K562 (cell line): Measurements from ENCODE around the gene EPB41L1. TPM values are rescaled to one million over a fixed set of nuclear protein-coding genes. Genes with fewer than 3 reads are reported as not detected.

Source experiments
- ARID2 ChIP-seq: fragments of 450-650 bp; IDR thresholded peaks from 2 replicates; pipeline ENCODE4 v1.6.1; 2017; ENCODE audit warnings: antibody characterized with exemption, mild to moderate bottlenecking
- ATF1 ChIP-seq, 2 experiments: fragments of 450-650 bp in 1 of 2; IDR thresholded peaks; 2 replicates each; pipeline ENCODE4 v1.6.1; 2016; ENCODE audit warnings: missing compliant biosample characterization in 1 of 2, missing genetic modification characterization in 1 of 2
- BCL6 ChIP-seq: fragments of 250-450 bp; sonication (Bioruptor Pico); IDR thresholded peaks from 2 replicates; pipeline ENCODE4 v1.4.0; 2020
- BDP1 ChIP-seq: IDR thresholded peaks from 3 replicates; pipeline ENCODE4 v1.6.1; 2011; ENCODE audit not compliant: insufficient read length, insufficient read depth
- ELF4 ChIP-seq: fragments of 450-650 bp; formaldehyde crosslinking; IDR thresholded peaks from 2 replicates; pipeline ENCODE4 v1.4.0; 2022; ENCODE audit warnings: missing genetic modification characterization
- FOXK1 ChIP-seq: sonication (generic); formaldehyde crosslinking; IDR thresholded peaks from 2 replicates; pipeline ENCODE4 v1.8.0; 2022; ENCODE audit warnings: missing genetic modification reagents, mild to moderate bottlenecking, borderline replicate concordance
- GATAD2A ChIP-seq: fragments of 450-650 bp; IDR thresholded peaks from 2 replicates; pipeline ENCODE4 v1.6.1; 2017
- MCM5 ChIP-seq: fragments of 450-650 bp; IDR thresholded peaks from 2 replicates; pipeline ENCODE4 v1.6.1; 2016; ENCODE audit warnings: low read depth
- MED1 ChIP-seq: sonication (generic); formaldehyde crosslinking; IDR thresholded peaks from 2 replicates; pipeline ENCODE4 v1.8.1; 2023; ENCODE audit warnings: missing genetic modification reagents, borderline replicate concordance
- NR2F6 ChIP-seq: fragments of 450-650 bp; formaldehyde crosslinking; IDR thresholded peaks from 2 replicates; pipeline ENCODE4 v1.4.0; 2020; ENCODE audit warnings: mild to moderate bottlenecking
- SMARCE1 ChIP-seq: fragments of 450-650 bp; IDR thresholded peaks from 2 replicates; pipeline ENCODE4 v1.7.1; 2016; ENCODE audit warnings: mild to moderate bottlenecking
- SP1 ChIP-seq: sonication (generic); formaldehyde crosslinking; IDR thresholded peaks from 2 replicates; pipeline ENCODE4 v1.8.1; 2022; ENCODE audit warnings: mild to moderate bottlenecking, missing genetic modification reagents
- TGIF2 ChIP-seq: sonication (generic); formaldehyde crosslinking; IDR thresholded peaks from 2 replicates; pipeline ENCODE4 v1.8.1; 2022; ENCODE audit warnings: mild to moderate bottlenecking, missing genetic modification reagents, moderate library complexity
- ZNF764 ChIP-seq: fragments of 250-450 bp; sonication (Bioruptor Pico); IDR thresholded peaks from 2 replicates; pipeline ENCODE4 v1.4.0; 2020; ENCODE audit warnings: low read depth, mild to moderate bottlenecking, moderate library complexity
- polyA plus RNA-seq, 8 experiments: library from polyadenylated mRNA; depleted of rRNA in 4 of 8; stranded (reverse) in 5 of 8; unstranded in 3 of 8; fragments of >200 nt; fragmentation: Nextera tagmentation in 2 of 8; fragmentation: Illumina TruSeq in 1 of 8; extraction: Ambion mirVana in 2 of 8; extraction: Trizol in 1 of 8; gene quantifications; 2 replicates each; pipeline versions ENCODE4 v1.2.1 to v1.2.3, GENCODE V29; 2011 to 2014; ENCODE audit warnings: inconsistent platforms in 1 of 8, missing spikeins in 1 of 8
- total RNA-seq, 7 experiments: library from RNA; depleted of rRNA in 6 of 7; stranded (reverse); fragments of >200 nt in 6 of 7; fragmentation: Illumina TruSeq in 2 of 7; extraction: Trizol in 2 of 7; gene quantifications; 2 replicates each; pipeline versions ENCODE4 v1.2.1 to v1.2.3, GENCODE V29; 2011 to 2021; ENCODE audit warnings: low replicate concordance in 1 of 7
- TF ChIP-seq, protein P1 (sequence below): sonication (generic); formaldehyde crosslinking; IDR thresholded peaks from 2 replicates; pipeline ENCODE4 v1.8.1; 2023; ENCODE audit warnings: missing genetic modification reagents, mild to moderate bottlenecking, borderline replicate concordance
- TF ChIP-seq, protein P2 (sequence below): fragments of 250-450 bp; sonication (Bioruptor Pico); IDR thresholded peaks from 2 replicates; pipeline ENCODE4 v1.5.0; 2021
- TF ChIP-seq, protein P3 (sequence below): sonication (generic); formaldehyde crosslinking; IDR thresholded peaks from 2 replicates; pipeline ENCODE4 v1.8.1; 2023; ENCODE audit warnings: mild to moderate bottlenecking, missing genetic modification reagents
- TF ChIP-seq, protein P4 (sequence below): fragments of 250-450 bp; sonication (Bioruptor Pico); IDR thresholded peaks from 2 replicates; pipeline ENCODE4 v1.5.0; 2020; ENCODE audit warnings: mild to moderate bottlenecking, borderline replicate concordance

The EPB41L1 gene
- total and polyA plus RNA-seq, 9 of the 15 experiments (the other 6 are each of a cell fraction or from before 2014, with no cell fraction given) = 0.11 to 4.3 (median 1.3) TPM

DNA sequence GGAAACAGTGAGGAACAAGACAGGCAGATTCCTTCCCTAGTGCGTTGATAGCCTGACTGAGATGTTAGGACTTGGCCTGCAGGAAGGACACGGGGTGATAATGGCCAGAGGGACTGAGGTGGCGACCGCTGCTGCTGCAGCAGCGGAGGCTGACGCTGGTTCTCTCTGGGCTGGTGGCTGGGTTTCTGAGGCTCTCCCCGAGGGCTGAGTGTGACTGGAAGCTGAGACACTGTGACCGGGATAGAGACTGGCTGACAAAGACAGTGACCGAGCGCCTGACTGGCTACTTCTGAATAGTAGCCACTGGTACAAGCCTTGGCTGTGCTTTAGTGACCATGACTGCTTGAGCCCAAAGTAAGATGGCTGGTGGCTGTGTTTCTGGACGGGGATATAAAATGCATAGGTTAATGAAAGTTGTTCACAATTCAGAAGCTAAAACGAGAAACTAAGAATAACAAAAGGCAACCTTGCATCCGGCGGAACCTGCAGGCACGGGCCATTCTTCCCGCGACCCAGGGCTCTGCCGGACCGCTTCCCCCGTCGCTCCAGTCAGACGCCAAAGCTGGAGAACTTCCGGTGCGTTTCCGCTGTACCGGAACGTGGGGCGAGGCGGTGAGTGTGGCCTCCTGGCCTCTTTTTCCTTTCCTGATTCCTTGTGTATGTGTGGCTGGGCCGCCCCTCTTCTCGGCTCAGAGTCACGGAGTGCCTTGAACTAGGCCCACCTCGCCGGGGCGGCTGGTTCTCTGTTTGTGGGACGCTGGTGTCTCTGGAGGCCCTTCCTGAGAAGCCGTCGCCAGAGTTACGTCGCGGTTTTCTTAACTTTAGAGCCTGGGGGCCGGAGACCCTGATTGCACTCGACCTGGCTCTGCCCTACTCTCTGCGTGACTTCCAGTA lies 81.6 kb downstream of the EPB41L1 start, which contains the start of gene AAR2 (continued):
- TF ChIP-seq FOXK1 (CRISPR knock-in tag) (no peak), NR2F6 (CRISPR knock-in tag) (no peak), GATAD2A (0 out of 2 replicates have a peak, but pooled peaks have one; percentile 65), SP1 (no peak), BDP1 (no peak), BCL6 (CRISPR knock-in tag) (no peak), ATF1 (CRISPR knock-in tag; IDR thresholded peaks at IDR 0.05) (no peak), ATF1 (tag; IDR thresholded peaks at IDR 0.05) (peak; percentile 86), ZNF764 (no peak), SMARCE1 (no peak), ELF4 (CRISPR knock-in tag) (no peak), MED1 (CRISPR knock-in tag) (no peak), ARID2 (no peak), MCM5 (no peak), TGIF2 (CRISPR knock-in tag) (no peak)
- TF ChIP-seq, protein P1, sequence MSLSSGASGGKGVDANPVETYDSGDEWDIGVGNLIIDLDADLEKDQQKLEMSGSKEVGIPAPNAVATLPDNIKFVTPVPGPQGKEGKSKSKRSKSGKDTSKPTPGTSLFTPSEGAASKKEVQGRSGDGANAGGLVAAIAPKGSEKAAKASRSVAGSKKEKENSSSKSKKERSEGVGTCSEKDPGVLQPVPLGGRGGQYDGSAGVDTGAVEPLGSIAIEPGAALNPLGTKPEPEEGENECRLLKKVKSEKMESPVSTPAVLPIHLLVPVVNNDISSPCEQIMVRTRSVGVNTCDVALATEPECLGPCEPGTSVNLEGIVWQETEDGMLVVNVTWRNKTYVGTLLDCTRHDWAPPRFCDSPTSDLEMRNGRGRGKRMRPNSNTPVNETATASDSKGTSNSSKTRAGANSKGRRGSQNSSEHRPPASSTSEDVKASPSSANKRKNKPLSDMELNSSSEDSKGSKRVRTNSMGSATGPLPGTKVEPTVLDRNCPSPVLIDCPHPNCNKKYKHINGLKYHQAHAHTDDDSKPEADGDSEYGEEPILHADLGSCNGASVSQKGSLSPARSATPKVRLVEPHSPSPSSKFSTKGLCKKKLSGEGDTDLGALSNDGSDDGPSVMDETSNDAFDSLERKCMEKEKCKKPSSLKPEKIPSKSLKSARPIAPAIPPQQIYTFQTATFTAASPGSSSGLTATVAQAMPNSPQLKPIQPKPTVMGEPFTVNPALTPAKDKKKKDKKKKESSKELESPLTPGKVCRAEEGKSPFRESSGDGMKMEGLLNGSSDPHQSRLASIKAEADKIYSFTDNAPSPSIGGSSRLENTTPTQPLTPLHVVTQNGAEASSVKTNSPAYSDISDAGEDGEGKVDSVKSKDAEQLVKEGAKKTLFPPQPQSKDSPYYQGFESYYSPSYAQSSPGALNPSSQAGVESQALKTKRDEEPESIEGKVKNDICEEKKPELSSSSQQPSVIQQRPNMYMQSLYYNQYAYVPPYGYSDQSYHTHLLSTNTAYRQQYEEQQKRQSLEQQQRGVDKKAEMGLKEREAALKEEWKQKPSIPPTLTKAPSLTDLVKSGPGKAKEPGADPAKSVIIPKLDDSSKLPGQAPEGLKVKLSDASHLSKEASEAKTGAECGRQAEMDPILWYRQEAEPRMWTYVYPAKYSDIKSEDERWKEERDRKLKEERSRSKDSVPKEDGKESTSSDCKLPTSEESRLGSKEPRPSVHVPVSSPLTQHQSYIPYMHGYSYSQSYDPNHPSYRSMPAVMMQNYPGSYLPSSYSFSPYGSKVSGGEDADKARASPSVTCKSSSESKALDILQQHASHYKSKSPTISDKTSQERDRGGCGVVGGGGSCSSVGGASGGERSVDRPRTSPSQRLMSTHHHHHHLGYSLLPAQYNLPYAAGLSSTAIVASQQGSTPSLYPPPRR = no peak
- TF ChIP-seq, protein P2, sequence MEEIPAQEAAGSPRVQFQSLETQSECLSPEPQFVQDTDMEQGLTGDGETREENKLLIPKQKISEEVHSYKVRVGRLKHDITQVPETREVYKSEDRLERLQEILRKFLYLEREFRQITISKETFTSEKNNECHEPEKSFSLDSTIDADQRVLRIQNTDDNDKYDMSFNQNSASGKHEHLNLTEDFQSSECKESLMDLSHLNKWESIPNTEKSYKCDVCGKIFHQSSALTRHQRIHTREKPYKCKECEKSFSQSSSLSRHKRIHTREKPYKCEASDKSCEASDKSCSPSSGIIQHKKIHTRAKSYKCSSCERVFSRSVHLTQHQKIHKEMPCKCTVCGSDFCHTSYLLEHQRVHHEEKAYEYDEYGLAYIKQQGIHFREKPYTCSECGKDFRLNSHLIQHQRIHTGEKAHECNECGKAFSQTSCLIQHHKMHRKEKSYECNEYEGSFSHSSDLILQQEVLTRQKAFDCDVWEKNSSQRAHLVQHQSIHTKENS = no peak
- TF ChIP-seq, protein P3, sequence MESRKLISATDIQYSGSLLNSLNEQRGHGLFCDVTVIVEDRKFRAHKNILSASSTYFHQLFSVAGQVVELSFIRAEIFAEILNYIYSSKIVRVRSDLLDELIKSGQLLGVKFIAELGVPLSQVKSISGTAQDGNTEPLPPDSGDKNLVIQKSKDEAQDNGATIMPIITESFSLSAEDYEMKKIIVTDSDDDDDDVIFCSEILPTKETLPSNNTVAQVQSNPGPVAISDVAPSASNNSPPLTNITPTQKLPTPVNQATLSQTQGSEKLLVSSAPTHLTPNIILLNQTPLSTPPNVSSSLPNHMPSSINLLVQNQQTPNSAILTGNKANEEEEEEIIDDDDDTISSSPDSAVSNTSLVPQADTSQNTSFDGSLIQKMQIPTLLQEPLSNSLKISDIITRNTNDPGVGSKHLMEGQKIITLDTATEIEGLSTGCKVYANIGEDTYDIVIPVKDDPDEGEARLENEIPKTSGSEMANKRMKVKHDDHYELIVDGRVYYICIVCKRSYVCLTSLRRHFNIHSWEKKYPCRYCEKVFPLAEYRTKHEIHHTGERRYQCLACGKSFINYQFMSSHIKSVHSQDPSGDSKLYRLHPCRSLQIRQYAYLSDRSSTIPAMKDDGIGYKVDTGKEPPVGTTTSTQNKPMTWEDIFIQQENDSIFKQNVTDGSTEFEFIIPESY (CRISPR knock-in tag) = 0 out of 2 replicates have a peak, but pooled peaks have one; percentile 48
- TF ChIP-seq, protein P4, sequence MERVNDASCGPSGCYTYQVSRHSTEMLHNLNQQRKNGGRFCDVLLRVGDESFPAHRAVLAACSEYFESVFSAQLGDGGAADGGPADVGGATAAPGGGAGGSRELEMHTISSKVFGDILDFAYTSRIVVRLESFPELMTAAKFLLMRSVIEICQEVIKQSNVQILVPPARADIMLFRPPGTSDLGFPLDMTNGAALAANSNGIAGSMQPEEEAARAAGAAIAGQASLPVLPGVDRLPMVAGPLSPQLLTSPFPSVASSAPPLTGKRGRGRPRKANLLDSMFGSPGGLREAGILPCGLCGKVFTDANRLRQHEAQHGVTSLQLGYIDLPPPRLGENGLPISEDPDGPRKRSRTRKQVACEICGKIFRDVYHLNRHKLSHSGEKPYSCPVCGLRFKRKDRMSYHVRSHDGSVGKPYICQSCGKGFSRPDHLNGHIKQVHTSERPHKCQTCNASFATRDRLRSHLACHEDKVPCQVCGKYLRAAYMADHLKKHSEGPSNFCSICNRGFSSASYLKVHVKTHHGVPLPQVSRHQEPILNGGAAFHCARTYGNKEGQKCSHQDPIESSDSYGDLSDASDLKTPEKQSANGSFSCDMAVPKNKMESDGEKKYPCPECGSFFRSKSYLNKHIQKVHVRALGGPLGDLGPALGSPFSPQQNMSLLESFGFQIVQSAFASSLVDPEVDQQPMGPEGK (CRISPR knock-in tag) = no peak
